Naive thymus-derived CD8-positive, alpha-beta T cell (primary cell): ENCODE data around the gene PTN. TPM values are rescaled to one million over a fixed set of nuclear protein-coding genes. Genes with fewer than 3 reads are reported as not detected.

ENCODE experiments used
- ATAC-seq, 2 donors: fragments of 150-1000 bp; cut with Tn5 transposase in 1 of 2; sonication (Bioruptor Pico), chemical (Tn5 transposase) in 1 of 2; 1 replicate in 1 of 2; 2 replicates in 1 of 2; pipeline ENCODE4 v1.10.0; 2021; ENCODE audit warnings: mild to moderate bottlenecking in 2 of 2, moderate library complexity in 2 of 2
- POLR2A ChIA-PET: fragments of 350-600 bp; sonication (Branson Sonifier 250); formaldehyde crosslinking; loops from one replicate; lab custom pipeline; 2021; ENCODE audit warnings: antibody characterized with exemption; lab: Charles Lee
- DNase-seq, 10 donors: peaks; one replicate each; pipeline versions ENCODE4 v3.0.0 to v3.0.0-alpha.2; 2020 to 2022
- H3K27ac Mint-ChIP-seq, 10 donors: one replicate each; pipeline ENCODE4 v1.8.0; 2020 to 2022; ENCODE audit warnings: mild to moderate bottlenecking in 10 of 10, mixed read lengths in 10 of 10, moderate library complexity in 4 of 10, inconsistent platforms in 1 of 10
- H3K27me3 Mint-ChIP-seq, 5 donors: one replicate each; pipeline ENCODE4 v1.8.0; 2021 to 2022; ENCODE audit warnings: mixed read lengths in 5 of 5
- H3K36me3 Mint-ChIP-seq, 3 donors: one replicate each; pipeline ENCODE4 v1.8.0; 2020 to 2022; ENCODE audit warnings: mixed read lengths in 3 of 3, mild to moderate bottlenecking in 2 of 3, inconsistent platforms in 1 of 3
- H3K4me1 Mint-ChIP-seq, 4 donors: one replicate each; pipeline ENCODE4 v1.8.0; 2021 to 2022; ENCODE audit warnings: mixed read lengths in 4 of 4
- H3K4me3 Mint-ChIP-seq, 10 donors: one replicate each; pipeline ENCODE4 v1.8.0; 2020 to 2022; ENCODE audit warnings: mild to moderate bottlenecking in 10 of 10, mixed read lengths in 10 of 10, moderate library complexity in 6 of 10, inconsistent platforms in 1 of 10
- H3K9me3 Mint-ChIP-seq, 9 donors: one replicate each; pipeline ENCODE4 v1.8.0; 2020 to 2022; ENCODE audit warnings: mixed read lengths in 9 of 9, mild to moderate bottlenecking in 3 of 9, inconsistent platforms in 1 of 9, moderate library complexity in 1 of 9
- polyA plus RNA-seq, 3 donors: library from polyadenylated mRNA; unstranded; fragments of 300-500 nt; fragmentation: Illumina TruSeq; gene quantifications; one replicate each; pipeline ENCODE4 v1.2.3, GENCODE V29; 2021
- total RNA-seq, 8 experiments: library from RNA in 2 of 8; stranded (reverse) in 2 of 8; gene quantifications; one replicate each; pipeline ENCODE4 v1.2.3 and lab custom pipeline; 2021 to 2026

PTN gene, protein sequence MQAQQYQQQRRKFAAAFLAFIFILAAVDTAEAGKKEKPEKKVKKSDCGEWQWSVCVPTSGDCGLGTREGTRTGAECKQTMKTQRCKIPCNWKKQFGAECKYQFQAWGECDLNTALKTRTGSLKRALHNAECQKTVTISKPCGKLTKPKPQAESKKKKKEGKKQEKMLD
- total RNA-seq (not detected), polyA plus RNA-seq (not detected), total RNA-seq (lab: John Stamatoyannopoulos, UW) (0 reads per million in 6 experiments)

DNA sequence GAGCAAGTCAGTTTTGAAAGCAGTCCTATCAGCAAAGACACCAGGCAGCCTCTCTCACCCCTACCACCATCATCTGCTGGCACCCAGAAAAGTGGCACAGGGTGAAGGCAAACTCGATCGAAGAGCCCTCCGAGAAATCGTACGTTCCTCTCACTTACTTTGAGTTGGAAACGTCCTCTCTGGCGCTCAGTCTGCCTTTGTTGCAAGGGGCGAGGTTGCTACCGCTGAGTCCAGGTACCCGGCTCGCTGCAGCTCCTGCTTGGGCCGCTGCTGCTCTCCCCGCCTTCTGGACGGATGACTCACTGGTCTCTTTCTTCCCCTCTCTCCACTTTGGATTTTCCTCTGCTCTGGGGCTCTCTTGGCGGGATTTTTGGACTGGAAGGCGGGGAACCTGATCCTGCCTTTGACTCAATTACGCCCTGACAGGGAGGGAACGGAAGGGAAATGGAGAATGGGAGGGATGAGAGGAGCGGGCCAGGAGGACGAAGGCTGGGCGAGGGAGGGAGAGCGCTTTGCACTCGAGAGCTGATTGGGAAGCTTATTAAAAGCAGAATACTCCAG is at the start of gene PTN:
TSS of gene PTN (minus strand) at position 453 of the 561 bp plus-strand sequence. CDS start 88,760 bp downstream, outside the sequence.
- H3K4me3 Mint-ChIP-seq: no peak within 1 kb of the TSS
- no peak for ATAC-seq
- no peak for DNase-seq
- POLR2A ChIA-PET: no interaction called here
- no peaks in the 10 kb centered on the region for H3K36me3 Mint-ChIP-seq
- no peak within 1 kb of the TSS for H3K27ac Mint-ChIP-seq
- H3K27me3 Mint-ChIP-seq: peaks cover 2 to 25% (median 6%) of the 10 kb centered on the region in 5 donors
- H3K4me1 Mint-ChIP-seq: peaks cover 0 to 6% (median under 1%) of the 10 kb centered on the region in 4 donors
- H3K9me3 Mint-ChIP-seq: peaks cover 0 to 7% (median 0%) of the 10 kb centered on the region in 9 donors

- Mint-ChIP-seq H3K27ac (no peak overlapping the region), H3K9me3 (peaks cover 0 to 20% (median 2%) of the 10 kb centered on the region in 9 donors), H3K36me3 (no peaks in the 10 kb centered on the region), H3K4me3 (no peak overlapping the region), H3K4me1 (no peaks in the 10 kb centered on the region), H3K27me3 (peaks cover 0 to 3% (median 0%) of the 10 kb centered on the region in 5 donors)
- POLR2A ChIA-PET: no interaction called here
- DNase-seq (no peak), ATAC-seq (no peak)
Observed at GRCh38 chr7:137390076-137390475, 46.5 kb upstream of the PTN start.

DNA sequence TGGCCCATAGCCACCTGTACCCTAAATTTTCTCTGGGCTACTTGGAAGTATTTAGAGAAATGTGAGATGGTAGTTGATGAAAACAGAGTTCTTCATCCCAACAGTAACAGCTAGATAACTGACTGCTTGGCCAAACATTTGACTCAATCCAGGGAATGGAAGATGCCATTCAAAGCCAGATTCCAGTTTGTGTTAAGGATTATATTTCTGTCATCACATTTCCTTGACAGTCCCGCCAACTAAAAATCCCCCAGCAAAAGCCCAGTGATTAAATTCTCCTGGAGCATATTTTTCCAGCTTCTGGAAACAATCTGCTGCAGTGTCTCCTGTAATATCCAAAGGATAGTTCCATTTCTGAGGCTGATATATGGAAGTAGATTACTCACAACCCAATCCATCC is 45.4 kb upstream of the PTN start:
- Mint-ChIP-seq H3K4me3 (no peak overlapping the region), H3K4me1 (no peaks in the 10 kb centered on the region), H3K9me3 (peaks cover 0 to 17% (median 2%) of the 10 kb centered on the region in 9 donors), H3K36me3 (no peaks in the 10 kb centered on the region), H3K27ac (no peak overlapping the region), H3K27me3 (no peaks in the 10 kb centered on the region)
- ATAC-seq (no peak), DNase-seq (no peak)
- POLR2A ChIA-PET: no interaction called here

- no peak for ATAC-seq
- Mint-ChIP-seq H3K36me3 (no peaks in the 10 kb centered on the region), H3K4me1 (no peaks in the 10 kb centered on the region), H3K27ac (no peak overlapping the region), H3K9me3 (peaks cover 0 to 17% (median 0%) of the 10 kb centered on the region in 9 donors), H3K4me3 (no peak overlapping the region), H3K27me3 (no peaks in the 10 kb centered on the region)
- POLR2A ChIA-PET: no interaction called here
- DNase-seq: no peak
Observed at GRCh38 chr7:137386966-137387365, 43.4 kb upstream of the PTN start.

DNA sequence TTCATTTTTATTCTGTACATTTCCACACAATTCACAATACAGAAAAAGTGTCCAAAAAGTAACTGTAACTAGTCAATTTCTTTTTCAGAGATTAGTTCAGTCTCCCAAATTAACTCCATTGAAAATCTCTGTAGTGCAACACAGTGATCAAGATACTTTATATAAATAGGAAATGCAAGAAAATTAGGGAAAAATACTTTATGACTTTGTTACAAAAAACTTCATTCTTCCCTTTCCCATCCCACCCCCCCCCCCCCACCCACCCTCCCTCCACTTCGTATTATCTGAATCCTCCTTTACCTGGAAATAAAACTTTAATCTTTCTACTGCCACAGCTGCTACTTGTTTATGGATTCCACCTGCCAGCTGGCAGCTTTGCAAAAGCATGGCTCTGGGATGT is 37.5 kb upstream of the PTN start:
- DNase-seq: no peak
- Mint-ChIP-seq H3K9me3 (peaks cover 0 to 20% (median 6%) of the 10 kb centered on the region in 9 donors), H3K36me3 (no peaks in the 10 kb centered on the region), H3K4me3 (no peak overlapping the region), H3K27me3 (no peaks in the 10 kb centered on the region), H3K4me1 (no peaks in the 10 kb centered on the region), H3K27ac (no peak overlapping the region)
- POLR2A ChIA-PET: no interaction called here
- ATAC-seq: no peak

DNA sequence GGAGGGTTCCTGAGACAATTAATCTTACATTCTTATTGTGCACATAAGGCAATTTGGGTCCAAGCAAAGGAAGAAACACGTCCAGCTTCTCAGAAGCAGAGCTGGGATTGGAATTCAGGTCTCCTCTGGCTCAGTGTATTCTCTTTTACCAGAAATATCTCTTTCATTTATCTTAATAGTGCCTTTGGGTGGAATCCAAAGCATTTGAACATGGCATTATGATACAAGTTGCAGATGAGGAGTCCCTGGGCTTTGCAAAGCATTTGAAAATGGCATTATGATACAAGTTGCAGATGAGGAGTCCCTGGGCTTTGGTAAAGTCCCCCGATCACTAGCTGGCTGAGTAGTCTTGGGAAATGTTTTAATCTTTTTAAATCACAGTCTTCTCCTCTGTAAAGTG is 30.0 kb upstream of the PTN start:
- POLR2A ChIA-PET: no interaction called here
- Mint-ChIP-seq H3K27me3 (peaks cover 0 to 3% (median 0%) of the 10 kb centered on the region in 5 donors), H3K36me3 (no peaks in the 10 kb centered on the region), H3K9me3 (peaks cover 0 to 14% (median 2%) of the 10 kb centered on the region in 9 donors), H3K4me3 (no peak overlapping the region), H3K27ac (no peak overlapping the region), H3K4me1 (no peaks in the 10 kb centered on the region)
- ATAC-seq: no peak
- no peak for DNase-seq

GRCh38 chr7:137371616-137372015 is 28.1 kb upstream of the PTN start:
- H3K36me3 Mint-ChIP-seq: no peaks in the 10 kb centered on the region
- no peaks in the 10 kb centered on the region for H3K4me1 Mint-ChIP-seq
- ATAC-seq (no peak), DNase-seq (no peak)
- peaks cover 0 to 3% (median 0%) of the 10 kb centered on the region in 5 donors for H3K27me3 Mint-ChIP-seq
- POLR2A ChIA-PET: no interaction called here
- no peak overlapping the region for H3K4me3 Mint-ChIP-seq
- H3K9me3 Mint-ChIP-seq: peaks cover 0 to 10% (median 0%) of the 10 kb centered on the region in 9 donors
- no peak overlapping the region for H3K27ac Mint-ChIP-seq

DNA sequence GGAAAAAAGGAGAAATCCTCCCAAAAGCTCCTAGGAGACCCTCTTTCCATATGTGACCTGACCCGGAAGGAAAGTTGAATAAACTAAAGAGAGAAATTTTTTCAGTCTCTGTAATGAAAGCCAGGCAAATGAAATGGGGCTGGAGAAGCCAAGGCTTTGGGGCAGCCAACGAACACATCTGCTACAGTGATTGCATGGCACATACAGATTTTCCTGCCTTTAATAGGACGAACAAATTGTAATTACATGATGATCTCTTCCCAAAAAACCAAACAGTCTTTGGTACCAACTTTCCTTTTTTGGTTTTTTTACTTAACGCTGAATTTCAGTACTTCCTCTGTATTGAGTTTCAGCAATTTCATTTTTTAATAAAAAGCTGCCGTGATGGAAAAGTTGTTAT is 23.5 kb upstream of the PTN start:
- POLR2A ChIA-PET: no interaction called here
- ATAC-seq (no peak), DNase-seq (no peak)
- no peaks in the 10 kb centered on the region for H3K36me3 Mint-ChIP-seq
- no peak overlapping the region for H3K4me3 Mint-ChIP-seq
- no peaks in the 10 kb centered on the region for H3K27me3 Mint-ChIP-seq
- no peak overlapping the region for H3K27ac Mint-ChIP-seq
- H3K9me3 Mint-ChIP-seq: peaks cover 0 to 16% (median 9%) of the 10 kb centered on the region in 9 donors
- H3K4me1 Mint-ChIP-seq: no peaks in the 10 kb centered on the region

DNA sequence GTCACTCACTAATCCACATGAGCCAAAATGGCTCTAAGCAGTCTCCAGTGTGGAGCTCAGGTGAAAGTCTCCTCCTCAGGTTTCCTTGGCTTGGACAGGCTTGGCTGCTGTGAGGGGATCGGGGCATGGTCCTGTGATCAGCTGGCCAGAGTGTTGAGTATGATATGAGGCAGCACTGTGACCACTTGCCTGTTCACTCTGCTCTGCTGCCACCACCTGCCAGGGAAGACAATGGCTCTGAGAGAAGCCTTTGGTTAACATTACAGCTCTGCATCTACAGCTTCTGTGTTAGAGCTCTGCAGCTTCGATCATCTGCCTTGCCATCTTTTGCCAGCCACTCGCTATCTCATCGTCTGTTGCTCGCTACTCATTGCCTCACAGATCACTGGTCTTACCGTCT is 20.1 kb upstream of the PTN start:
- DNase-seq: no peak
- peaks cover 0 to 3% (median 0%) of the 10 kb centered on the region in 3 donors for H3K36me3 Mint-ChIP-seq
- no peaks in the 10 kb centered on the region for H3K27me3 Mint-ChIP-seq
- peaks cover 0 to 40% (median 17%) of the 10 kb centered on the region in 9 donors for H3K9me3 Mint-ChIP-seq
- ATAC-seq: no peak
- H3K4me1 Mint-ChIP-seq: no peaks in the 10 kb centered on the region
- H3K4me3 Mint-ChIP-seq: no peak overlapping the region
- no peak overlapping the region for H3K27ac Mint-ChIP-seq
- POLR2A ChIA-PET: no interaction called here

DNA sequence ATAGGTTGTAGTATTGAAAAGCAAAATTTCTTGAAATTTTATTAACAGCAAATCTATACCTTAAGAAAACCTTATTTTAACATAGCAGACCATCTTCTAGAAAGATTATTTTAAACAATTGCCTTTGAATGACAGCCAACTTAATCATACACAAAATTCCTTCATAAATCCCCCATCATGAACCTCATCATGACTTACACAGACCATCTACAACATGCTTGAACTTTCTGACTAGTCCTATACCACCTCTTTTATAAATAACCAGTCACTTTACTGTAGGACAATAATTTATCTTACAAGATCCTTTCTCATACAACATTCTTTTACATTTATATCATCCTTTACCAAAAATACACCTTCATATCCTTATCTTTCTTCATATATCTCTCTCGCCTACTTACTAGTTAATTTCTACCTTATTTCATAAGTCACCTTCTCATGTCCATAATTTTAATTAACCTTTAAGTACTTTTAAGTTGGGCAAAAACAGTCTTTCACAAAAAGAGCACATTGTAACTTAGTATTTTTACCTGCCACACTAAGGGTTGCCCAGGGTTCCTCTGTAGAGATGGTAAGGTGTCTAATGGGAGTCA is 16.6 kb upstream of the PTN start:
- ATAC-seq: no peak
- peaks cover 0 to 40% (median 18%) of the 10 kb centered on the region in 9 donors for H3K9me3 Mint-ChIP-seq
- no peak for DNase-seq
- no peaks in the 10 kb centered on the region for H3K27me3 Mint-ChIP-seq
- H3K27ac Mint-ChIP-seq: no peak overlapping the region
- H3K4me1 Mint-ChIP-seq: no peaks in the 10 kb centered on the region
- POLR2A ChIA-PET: no interaction called here
- H3K4me3 Mint-ChIP-seq: no peak overlapping the region
- peaks cover 0 to 3% (median 0%) of the 10 kb centered on the region in 3 donors for H3K36me3 Mint-ChIP-seq

- Mint-ChIP-seq H3K4me1 (no peaks in the 10 kb centered on the region), H3K27ac (no peak overlapping the region), H3K36me3 (no peaks in the 10 kb centered on the region), H3K27me3 (no peaks in the 10 kb centered on the region), H3K9me3 (peaks cover 0 to 13% (median 6%) of the 10 kb centered on the region in 9 donors), H3K4me3 (no peak overlapping the region)
- no peak for ATAC-seq
- DNase-seq: no peak
- POLR2A ChIA-PET: no interaction called here
Observed at GRCh38 chr7:137354961-137355360, 11.4 kb upstream of the PTN start.

DNA sequence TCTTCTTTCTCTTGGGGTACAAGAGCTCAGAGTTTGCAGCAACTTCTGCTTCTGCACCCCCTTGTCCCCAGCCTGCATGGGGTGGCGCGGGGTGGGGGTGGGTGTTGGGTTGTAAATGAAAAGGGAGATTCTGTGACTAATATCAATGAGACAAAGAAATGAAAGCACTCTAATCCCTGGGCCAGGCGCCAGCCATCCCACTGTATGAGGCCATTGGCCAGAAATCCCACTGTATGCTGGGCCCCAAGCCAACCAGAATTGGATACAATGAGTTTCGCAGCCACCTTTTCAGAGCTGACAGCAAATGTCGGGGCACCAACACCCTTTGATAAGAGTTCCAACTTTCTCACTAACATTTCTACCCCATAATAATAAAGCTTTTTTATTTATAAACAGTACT is 10.9 kb upstream of the PTN start:
- Mint-ChIP-seq H3K4me3 (no peak overlapping the region), H3K9me3 (peaks cover 0 to 13% (median 6%) of the 10 kb centered on the region in 9 donors), H3K4me1 (no peaks in the 10 kb centered on the region), H3K27me3 (no peaks in the 10 kb centered on the region), H3K36me3 (no peaks in the 10 kb centered on the region), H3K27ac (no peak overlapping the region)
- no peak for ATAC-seq
- POLR2A ChIA-PET: no interaction called here
- DNase-seq: no peak

GRCh38 chr7:137351941-137352340 is 8.4 kb upstream of the PTN start:
- H3K36me3 Mint-ChIP-seq: no peaks in the 10 kb centered on the region
- H3K4me1 Mint-ChIP-seq: no peaks in the 10 kb centered on the region
- no peak overlapping the region for H3K27ac Mint-ChIP-seq
- no peak overlapping the region for H3K4me3 Mint-ChIP-seq
- POLR2A ChIA-PET: no interaction called here
- ATAC-seq (no peak), DNase-seq (no peak)
- H3K9me3 Mint-ChIP-seq: peaks cover 0 to 9% (median 0%) of the 10 kb centered on the region in 9 donors
- no peaks in the 10 kb centered on the region for H3K27me3 Mint-ChIP-seq
